ENCODE results near the gene SLC13A4.
"Not testable (repeated sequence)": the region's sequence is repeated elsewhere in the genome, so short reads cannot be mapped to it uniquely, and the experiment has no call there.

Gene SLC13A4

DNA sequence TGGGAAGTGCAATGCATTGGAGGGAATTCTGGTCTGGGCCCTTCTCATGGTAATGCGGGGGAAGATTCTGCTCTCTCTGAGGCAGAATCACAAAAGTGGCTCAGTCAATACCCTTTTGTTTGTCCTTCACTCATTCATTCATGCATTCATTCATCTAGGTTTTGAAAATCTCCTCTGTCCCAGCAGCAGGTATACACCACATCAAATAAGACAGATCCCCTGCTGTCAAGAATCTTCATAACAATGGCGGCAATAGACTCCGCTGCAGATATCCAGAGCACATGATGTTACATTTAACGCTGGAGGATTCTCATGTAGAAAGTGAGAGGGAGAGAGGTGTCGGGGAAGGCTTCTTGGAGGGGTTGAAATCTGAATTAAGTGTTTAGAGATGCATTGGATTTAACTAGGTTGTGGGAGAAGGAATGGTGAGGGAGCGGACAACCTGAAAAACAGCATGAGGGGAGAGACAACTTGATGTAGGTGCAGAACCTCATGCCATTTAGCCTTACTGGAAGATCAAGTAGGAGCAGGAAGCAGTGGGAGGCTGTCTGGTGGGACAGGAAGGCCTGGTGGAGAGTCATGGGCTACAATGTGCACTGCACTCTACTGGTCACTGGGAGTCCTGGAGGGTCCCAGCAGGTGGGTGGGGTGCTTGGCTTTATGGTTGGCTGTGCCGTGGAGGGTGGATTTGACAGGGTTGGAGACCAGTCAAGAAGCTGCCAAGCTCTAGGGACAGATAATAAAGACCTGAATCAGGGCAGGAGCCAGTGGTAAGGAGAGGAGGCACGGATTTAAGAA is 25.8 kb upstream of the SLC13A4 start:
- DNase-seq = no peak

DNA sequence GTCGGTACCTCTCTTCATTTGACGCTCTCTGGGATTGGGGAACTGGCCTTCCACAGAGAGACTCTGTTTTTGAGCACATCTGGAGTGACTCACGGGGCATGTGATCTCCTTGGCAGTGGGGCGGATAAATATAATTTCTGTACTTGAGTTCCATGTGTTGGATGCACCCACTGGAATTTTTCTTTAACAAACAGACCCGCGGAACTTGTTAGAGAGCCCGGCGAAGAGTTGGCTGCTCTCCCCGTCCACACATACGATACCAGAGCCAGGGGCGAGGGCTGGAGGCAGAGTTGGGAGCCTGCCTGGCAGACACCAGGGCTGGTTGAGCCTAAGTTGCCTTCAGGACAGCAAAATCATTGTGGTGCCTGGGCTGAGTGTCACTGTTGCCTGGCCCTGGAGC is 20.8 kb upstream of the SLC13A4 start, which contains the start of gene FAM180A:
Gene FAM180A (minus strand): TSS at position 44 of the 400 bp plus-strand sequence. CDS start 233 bp downstream, outside the sequence.
- DNase-seq = peak; percentile 84

DNA sequence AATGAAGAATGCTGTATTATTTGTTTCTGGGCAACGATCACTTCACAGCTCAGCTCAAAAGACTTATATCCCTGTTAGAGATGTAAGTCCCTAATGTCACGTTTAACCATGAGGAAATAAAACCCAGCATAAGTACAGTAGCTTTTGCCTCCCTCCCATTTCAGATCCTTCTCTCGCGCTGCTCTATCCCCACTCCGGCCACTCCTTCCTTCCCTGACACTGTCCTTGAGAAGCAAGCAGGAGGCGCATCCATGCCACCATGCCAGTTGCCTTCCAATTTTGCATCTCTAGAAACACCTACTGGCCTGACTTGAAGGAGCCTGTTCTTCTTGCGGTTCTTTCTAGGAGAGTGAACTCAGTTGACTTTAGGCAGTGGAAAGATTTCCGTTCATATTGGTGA is 19.4 kb upstream of the SLC13A4 start:
- DNase-seq = no peak

DNA sequence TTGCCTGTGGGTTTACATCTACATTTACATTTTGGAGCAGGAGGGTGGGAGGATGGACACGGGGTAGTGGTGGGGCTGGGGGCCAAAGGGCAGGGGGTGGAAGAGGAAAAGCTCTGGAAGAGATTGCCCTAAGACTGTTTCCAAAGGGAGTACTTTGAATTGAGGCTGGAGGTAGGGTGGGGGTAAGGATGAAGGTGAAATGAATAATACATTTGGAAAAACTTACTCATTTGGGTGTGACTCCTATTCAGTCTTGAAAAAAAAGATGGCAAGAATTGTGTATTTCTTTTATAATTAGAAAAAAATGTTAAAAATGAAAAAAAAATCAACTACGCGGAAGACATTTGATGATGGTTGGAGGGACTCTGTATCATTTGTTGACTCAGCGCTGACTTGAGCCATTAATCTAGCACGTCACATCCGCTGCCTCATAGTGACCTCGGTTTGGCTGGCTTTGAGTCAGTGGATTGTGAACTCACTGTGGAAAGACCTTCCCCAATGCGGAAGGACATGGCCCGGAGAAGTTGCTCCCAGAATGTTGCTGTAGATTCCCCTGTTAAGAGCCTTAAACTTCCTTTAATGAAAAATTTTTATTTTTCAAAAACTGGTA is 17.8 kb upstream of the SLC13A4 start:
- DNase-seq = peak; percentile 98

DNA sequence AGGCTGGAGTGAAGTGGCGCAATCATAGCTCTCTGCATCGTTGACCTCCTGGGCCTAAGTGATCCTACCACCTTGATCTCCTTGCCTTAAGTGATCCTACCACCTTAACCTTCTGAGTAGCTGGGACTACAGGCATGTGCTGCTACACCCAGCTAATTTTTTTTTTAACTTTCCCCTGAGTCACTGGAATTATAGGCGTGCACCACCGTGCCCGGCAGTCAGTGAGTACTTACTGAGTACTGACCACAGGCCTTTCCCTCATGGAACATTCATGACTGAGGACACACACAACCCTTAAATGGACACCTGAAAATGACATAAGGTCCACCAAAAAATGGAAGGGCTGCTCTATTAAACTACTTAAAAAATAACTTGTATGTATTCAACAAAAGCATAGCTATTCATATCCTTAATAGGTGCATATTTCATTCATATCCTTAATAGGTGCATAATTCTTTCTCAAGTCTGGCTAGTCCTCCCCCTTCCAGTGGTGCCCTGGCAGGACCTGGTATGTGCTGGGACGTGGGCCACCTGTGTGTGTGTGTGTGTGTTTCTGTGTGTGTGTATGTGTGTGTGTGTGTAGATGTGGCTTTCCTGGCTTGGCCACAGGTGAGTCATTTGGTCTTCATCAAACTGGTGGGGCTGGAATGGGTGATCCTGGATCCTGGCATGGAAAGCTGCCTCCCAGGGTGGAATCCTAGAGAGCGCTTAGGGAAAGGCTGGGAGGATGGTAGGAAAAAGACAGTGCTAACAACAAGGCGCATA is 17.1 kb upstream of the SLC13A4 start:
- DNase-seq = peak; percentile 77

DNA sequence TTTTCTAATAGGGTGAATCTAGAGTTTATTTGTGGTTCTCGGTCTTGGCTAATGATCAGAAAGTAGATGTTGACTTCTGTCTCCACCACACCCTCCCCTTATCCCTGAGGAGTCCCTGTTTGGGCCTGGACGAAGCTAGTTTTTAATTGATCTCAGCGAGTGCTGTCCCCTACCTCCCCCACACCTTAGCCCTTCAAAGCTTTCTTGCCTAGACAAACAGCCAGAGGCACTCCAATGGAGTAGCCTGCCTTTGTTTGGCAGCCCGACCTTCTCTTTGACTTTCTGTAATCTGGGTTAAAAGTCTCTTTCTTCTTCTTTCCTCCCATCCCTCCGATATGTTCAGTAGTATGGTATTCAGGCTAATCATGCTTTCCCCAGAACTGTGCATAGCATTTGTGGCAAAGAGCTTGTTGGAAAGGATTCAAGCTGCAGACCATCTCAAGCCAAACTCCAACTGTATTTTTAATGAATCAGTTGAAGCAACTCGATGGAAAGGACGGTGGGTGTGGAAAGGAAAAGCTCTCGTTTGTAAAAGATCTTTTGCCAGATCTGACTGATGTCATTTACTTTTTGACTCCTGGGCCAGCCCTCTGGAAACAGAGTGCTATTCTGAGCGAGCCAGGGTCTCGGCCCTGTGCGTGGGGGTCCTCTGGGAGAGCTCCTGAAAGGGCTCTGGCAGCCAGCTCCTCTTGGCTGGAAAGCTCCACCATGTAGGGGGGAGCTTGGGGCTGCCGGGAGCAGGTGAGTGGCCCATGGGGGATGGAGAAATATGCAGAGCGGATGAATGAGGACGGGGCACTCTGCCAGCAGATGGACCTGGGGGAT is 16.1 kb upstream of the SLC13A4 start:
- DNase-seq = peak; percentile 85

DNA sequence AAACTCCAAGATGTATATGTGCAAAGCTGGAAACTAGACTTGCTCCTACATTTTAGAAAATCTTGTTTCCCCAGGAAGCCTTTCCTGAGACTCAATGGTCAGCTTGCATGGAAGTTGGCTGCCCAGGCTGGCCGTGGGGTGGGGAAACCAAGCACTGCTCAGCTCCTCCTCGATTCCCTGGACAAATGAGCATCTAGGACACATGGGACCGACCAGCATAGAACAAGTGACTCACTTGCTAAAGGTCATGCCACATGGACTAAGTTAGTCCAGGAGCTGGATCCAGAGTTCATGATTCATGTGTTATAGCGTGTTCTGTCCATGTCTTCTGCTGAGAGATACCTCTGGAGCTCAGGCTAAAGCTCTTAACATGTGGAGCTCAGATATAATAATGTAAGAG is 14.4 kb upstream of the SLC13A4 start:
- DNase-seq = no peak

DNA sequence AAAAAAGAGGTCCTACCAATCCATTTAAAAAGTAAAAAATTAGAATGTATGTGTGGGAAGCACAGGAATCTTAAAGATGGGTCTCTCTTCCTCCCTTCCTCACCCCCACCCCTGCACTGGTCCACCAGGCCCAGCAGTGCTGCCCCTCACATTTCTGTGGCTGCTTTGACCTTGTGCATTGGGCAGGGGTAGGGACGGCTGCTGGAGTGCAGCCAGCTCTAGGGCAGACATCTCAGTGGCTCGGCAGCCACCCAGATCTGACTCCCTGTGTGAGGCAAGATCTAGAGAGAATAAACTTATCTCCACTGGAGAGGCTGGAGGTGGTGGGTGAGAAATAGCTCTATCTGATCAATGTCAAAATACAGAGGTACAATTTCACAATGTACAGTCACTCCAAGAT is 13.9 kb upstream of the SLC13A4 start:
- no peak for DNase-seq

DNA sequence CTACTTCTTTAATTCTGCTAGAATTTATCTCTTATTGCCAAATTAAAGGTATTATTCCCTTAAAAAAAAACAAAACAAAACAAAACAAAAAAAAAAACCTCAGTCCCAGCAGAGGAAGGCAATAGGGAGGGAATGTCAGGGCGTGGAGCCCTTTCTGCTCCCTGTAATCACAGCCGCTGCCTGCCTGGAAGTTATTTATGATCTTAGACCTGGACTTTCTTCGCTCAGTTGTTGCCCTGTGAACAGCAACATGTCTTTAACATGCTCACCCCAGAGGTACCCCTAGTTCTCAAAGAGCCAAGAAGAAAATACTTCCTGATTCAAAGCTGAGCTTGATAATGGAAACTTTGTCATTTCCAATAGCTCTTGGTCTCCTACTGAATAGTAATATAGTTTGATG is 12.9 kb upstream of the SLC13A4 start:
- DNase-seq = no peak

DNA sequence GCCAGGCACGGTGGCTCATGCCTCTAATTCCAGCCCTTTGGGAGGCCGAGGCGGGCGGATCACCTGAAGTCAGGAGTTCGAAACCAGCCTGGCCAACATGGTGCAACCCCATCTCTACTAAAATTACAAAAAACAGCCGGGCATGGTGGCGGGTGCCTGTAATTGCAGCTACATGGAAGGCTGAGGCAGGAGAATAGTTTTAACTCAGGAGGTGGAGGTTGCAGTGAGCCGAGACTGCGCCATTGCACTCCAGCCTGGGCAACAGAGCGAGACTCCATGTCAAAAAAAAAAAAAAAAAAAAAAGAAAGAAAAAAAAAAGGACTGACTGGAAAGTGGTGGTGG is 9.3 kb upstream of the SLC13A4 start:
- not testable (repeated sequence) for DNase-seq

DNA sequence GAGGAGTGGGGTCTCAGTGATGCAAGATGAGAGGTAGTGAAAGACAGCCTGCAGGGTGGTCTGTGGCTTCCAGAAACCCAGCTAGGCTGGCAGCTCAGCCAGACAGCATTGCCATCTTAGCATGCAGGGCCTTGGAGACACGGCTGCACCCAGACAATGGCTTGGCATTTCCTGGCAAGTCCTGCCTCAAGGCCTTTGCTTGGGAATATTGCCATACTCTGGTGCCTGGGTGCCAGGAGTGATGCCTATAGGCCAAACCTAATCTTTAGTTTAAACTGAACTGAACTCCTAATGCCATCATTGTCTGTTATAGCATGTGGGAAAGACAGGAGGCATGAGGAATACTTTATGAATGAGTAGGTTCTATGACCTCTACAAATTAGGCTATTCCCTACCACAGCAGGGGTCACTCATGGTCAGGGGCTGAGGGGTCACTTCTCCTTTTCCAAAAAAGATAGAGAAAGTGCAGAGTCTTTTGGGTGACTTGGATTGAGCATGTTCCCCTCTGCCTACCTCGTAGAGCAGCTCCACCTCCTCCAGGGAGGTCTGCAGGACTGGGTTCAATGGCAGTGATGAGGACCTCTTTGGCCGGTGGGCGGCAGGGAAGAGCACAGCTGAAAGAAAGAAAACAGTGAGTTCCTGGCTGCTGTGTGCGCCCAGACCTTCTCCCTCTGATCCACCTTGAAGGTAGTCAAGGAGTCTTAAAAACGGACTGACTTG is 8.8 kb upstream of the SLC13A4 start:
- DNase-seq = no peak

DNA sequence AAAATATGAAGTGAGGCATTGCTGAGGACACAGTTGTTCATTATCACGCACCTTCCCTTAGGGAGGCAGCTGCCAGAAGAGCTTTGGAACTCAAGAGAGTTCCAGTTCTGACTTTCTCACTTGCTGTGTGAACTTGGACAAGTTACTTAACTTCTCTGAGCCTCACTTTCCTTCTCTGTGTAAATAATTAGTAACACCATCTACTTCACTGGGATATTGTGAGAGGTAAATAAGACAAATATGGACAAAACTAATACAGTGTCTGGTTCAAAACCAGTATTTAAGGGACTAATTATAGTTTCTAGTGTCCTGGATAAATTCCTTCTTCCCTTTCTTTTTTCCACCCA is 6.3 kb upstream of the SLC13A4 start:
- no peak for DNase-seq

DNA sequence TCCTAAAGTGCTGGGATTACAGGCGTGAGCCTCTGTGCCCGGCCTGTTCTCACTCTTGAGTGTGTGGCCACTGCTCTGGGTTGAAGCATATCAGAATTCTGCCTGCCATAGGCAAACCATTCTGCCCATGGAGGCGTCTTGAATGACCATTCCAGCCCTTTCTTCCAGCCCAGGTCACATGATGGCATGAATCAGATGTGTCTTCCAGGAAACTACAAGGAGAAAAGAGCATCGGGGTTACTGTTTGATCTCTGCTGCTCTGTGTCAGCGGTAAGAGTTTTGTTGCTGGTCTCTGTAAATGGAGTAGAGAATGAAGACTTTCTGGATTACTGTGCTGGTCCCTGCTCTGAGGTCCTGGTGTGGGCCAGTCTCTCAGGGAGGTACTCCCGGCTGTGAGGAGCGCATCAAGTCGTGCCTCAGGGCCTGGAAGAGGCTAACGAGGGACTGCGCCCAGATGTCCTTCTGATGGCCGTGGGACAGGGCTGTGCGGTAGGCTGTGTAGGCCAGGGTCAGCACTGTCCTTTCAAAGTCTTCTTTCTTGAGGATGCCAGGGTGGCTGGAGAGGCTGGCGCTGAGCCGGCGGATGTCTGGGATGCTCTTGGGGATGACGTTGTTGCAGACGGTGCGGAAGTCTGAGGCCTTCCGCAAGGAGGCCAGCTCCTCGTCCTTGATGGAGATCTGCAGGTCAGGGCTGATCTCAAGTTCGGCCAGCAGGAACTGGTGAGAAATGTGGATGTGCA is 5.8 kb upstream of the SLC13A4 start:
- DNase-seq = no peak

DNA sequence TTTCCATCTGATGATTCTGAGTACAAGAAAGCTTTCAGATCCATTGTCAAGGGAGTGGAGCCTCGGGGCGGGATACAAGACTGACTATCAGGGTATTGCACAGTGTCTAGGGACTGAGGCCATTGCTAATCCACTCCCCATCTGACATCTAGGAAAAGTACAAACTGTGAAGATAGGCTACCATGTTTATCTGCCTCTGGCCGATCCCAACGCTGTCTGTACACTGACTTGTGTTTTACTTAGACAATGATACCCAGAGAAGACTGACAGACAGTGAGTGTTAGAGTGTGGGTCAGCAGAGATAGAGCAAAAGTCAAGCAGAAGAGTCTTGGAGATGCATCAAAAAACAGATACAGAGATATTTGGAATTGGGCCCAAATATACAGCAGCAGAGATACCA is 3.1 kb upstream of the SLC13A4 start:
- DNase-seq = no peak

DNA sequence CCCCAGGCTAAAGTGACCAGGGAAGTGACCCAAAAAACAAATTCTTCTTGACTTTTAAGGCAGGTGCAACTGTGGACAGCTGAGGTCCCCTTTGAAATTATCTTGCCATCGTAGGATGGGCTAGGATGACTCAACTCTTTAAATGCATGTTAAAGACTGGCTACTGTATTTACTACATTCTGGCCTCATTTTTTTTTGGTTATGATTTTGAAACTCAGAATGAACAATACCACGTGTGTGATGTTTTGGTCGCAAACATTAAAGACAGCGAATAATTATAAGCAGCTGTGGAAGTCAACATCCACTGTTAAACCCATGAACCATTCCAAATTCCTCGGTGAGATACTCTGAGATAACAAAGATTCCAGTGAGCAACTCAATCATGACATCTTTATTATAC is 1.2 kb upstream of the SLC13A4 start:
- DNase-seq = peak; percentile 54

DNA sequence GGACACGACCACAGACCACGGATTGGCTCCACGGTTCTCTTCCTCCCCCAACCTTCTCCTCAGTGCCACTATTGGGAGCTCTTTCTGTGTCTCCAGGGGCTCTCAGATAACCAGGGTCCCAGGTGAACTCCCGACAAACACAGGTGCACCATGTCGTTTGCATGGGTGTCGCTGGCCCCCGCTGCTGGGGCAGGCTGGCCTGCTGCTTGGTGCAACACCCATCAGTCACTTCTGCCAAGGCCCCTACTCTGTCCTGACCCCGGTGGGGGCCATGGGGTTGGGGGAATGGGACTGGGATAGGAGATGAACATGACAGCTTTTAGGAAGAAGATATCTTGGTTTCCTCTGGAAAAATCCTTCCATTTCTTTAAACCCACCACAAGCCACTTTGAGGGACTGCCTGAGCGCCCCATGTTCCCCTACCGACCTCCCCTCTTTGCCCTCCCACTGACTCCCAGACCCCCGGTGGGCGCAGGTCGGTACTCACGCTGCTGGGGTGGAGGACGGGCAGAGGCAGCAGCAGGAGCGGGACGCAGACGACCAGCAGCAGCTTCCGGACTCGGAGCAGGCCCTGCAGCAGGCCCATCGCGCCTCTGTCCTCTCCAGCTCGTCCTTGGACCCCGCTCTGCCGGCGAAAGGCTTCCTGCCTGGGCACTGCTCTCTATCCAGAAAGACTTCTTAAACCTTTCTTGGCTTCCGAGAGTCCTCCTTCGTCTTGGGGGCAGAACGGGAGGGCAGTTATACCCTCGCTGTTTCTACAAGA is 894 bp downstream of the SLC13A4 start:
- no peak for DNase-seq

DNA sequence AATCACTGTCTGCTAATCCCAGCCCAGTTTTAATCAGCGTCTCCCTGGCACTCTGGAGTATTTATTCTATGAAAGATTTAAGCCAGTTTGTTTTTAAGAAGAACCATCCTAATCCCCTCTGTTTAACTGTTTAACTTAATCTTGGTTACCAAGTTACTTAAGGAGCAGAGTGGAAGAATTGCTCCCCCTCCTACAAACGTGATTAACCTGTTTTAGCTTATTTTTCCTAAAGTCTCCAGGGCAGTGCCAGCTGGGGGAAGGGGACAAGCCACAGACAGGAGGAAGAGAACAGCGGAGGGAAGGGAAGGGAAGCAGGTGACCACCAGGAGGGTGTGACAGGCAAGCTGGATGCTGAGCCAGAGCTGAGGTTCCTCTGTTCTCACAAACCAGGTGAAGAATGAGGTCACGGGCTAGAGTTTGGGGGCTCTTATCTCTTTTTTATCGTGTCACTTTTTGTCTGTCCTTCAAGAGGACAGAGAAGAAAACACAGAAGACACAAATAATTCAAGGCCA is 1.7 kb downstream of the SLC13A4 start:
- DNase-seq = no peak

DNA sequence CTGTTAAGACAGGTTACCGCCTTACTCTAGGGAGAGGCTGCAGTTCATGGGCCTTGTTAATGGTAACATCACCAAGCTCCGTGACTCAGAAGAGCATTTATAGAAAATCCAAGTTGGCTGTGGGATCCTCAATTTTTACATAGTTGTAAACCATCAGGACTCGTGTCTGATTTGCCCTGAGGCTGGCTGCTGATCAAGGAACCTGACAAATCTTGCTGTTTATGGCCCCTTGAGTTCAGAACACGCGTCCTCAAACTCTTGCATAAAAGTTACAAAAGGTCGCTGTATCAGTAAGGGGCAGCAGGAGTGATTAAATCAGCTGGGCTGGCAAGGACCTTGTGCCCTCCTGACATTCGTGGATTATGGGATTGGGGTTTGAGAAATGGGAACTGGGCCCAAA is 4.6 kb downstream of the SLC13A4 start:
- no peak for DNase-seq

DNA sequence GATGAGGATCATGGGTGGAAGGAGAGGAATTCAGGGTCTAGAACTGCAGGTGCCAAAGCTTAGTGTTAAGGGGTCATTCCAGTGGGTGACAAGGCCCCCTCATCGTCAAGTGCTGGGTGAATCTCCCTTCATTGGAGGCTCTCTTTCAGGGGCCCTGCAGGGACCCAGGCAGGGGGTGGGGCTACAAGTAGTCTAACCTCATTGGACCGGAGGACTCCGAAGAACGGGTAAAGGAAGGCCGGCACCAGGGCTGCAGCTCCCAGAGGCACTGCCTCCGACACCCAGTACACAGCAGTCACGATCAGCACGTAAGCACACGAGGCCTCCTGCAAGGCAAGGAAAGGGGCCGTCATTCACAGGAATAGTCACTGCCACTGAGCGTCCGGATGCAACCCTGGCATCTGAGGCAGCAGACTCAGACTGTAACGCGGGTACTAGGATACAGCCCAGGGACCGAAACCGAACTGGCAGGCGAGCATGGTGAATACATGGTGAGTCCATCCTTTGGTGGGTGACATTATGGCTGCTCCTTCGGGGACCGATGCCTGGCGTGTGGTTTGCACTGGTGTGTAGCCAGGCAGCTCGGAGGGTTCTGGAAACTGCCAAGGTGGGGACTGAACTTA is 6.7 kb downstream of the SLC13A4 start:
- DNase-seq = no peak

DNA sequence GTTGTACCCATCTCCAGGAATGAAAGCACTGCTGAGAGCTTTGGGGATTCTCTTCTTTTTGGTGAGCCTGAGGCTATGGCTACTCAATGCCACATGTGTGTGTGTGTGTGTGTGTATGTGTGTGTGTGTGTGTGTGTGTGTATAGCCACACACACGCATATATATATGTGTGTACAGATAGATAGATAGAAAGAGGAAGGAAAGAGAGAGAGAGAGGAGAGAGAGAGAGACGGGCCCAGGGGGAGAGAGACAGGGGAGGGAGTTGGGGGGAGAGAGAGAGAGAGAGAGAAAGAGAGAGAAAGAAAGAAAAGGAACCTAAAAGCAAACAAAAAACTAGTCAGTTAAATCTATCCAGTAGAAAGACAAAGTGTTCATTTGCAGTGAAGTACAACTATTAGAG is 8.3 kb downstream of the SLC13A4 start:
- no peak for DNase-seq
